SK-N-SH (cell line): ENCODE results near the gene HSD17B1. TPM values are rescaled to one million over a fixed set of nuclear protein-coding genes. Genes with fewer than 3 reads are reported as not detected.
A peak's percentile ranks its signal among the peaks of the same experiment; 100 is the strongest.

Source experiments
- CTCF ChIA-PET: fragments of 300-600, 350-600 bp; formaldehyde crosslinking; extraction: SDS; loops from one replicate; lab custom pipeline; 2021; lab: Yijun Ruan, JAX
- POLR2A ChIA-PET: fragments of 350-600 bp; sonication (Branson Sonifier 250); formaldehyde crosslinking; extraction: SDS; loops from one replicate; lab custom pipeline; 2020; ENCODE audit warnings: antibody characterized with exemption, inconsistent platforms; lab: Yijun Ruan, JAX
- DNase-seq: peaks from one replicate; pipeline ENCODE4 v3.0.0; 2012
- H2AFZ ChIP-seq: fragments of 200-600 bp; sonication (generic); 2 replicates; pipeline ENCODE4 v1.8.1; 2016; ENCODE audit warnings: antibody characterized with exemption, mild to moderate bottlenecking, low read depth
- H3F3A ChIP-seq: fragments of 200-600 bp; sonication (generic); replicated peaks from 2 replicates; pipeline ENCODE3; 2016; ENCODE audit warnings: antibody characterized with exemption, mild to moderate bottlenecking; ENCODE audit not compliant: insufficient read depth
- H3K27ac ChIP-seq, 2 experiments: fragments of 200-500 bp in 1 of 2; fragments of 200-600 bp in 1 of 2; sonication (Bioruptor generic) in 1 of 2; sonication (generic), shearing (Covaris generic) in 1 of 2; 2 replicates each; pipeline versions ENCODE4 v1.5.1 to v1.6.1; 2014 to 2016; ENCODE audit warnings: low read depth in 2 of 2, inconsistent platforms in 1 of 2, low read length in 1 of 2, mild to moderate bottlenecking in 1 of 2, mixed read lengths in 1 of 2
- H3K27me3 ChIP-seq: fragments of 200-600 bp; sonication (generic), shearing (Covaris generic); 2 replicates; pipeline ENCODE4 v1.6.1; 2016; ENCODE audit warnings: mixed run types; ENCODE audit not compliant: insufficient read depth
- H3K36me3 ChIP-seq, 2 experiments: fragments of 200-500 bp in 1 of 2; fragments of 200-600 bp in 1 of 2; sonication (Bioruptor generic) in 1 of 2; sonication (generic) in 1 of 2; replicated peaks in 1 of 2; 2 replicates each; pipeline versions ENCODE3 to v1.5.1; 2014 to 2016; ENCODE audit warnings: low read length in 1 of 2, mild to moderate bottlenecking in 1 of 2; ENCODE audit not compliant: insufficient read depth in 2 of 2, control insufficient read depth in 1 of 2
- H3K4me1 ChIP-seq, 2 experiments: fragments of 200-500 bp in 1 of 2; fragments of 200-600 bp in 1 of 2; sonication (Bioruptor generic) in 1 of 2; sonication (generic), shearing (Covaris generic) in 1 of 2; 2 replicates each; pipeline versions ENCODE4 v1.5.1 to v1.6.1; 2014 to 2016; ENCODE audit warnings: low read depth in 1 of 2, low read length in 1 of 2, mixed run types in 1 of 2; ENCODE audit not compliant: insufficient read depth in 2 of 2, control insufficient read depth in 1 of 2
- H3K4me2 ChIP-seq: fragments of 200-600 bp; sonication (generic), shearing (Covaris generic); 2 replicates; pipeline ENCODE4 v1.6.1; 2017; ENCODE audit warnings: mixed run types
- H3K4me3 ChIP-seq, 2 experiments: fragments of 200-500 bp in 1 of 2; fragments of 200-600 bp in 1 of 2; sonication (Bioruptor generic) in 1 of 2; sonication (generic), shearing (Covaris generic) in 1 of 2; 2 replicates each; pipeline versions ENCODE4 v1.5.1 to v1.8.1; 2014 to 2016; ENCODE audit warnings: low read depth in 2 of 2, inconsistent platforms in 1 of 2, low read length in 1 of 2, mild to moderate bottlenecking in 1 of 2, mixed read lengths in 1 of 2, moderate library complexity in 1 of 2
- H3K79me2 ChIP-seq: fragments of 200-600 bp; sonication (generic); 2 replicates; pipeline ENCODE4 v1.8.1; 2017; ENCODE audit warnings: mild to moderate bottlenecking; ENCODE audit not compliant: insufficient read depth
- H3K9ac ChIP-seq: fragments of 200-600 bp; sonication (generic); 2 replicates; pipeline ENCODE4 v1.6.1; 2017; ENCODE audit warnings: mixed run types
- H3K9me2 ChIP-seq: fragments of 200-600 bp; sonication (generic); 2 replicates; pipeline ENCODE4 v1.6.1; 2017; ENCODE audit warnings: mixed run types
- H3K9me3 ChIP-seq: fragments of 200-600 bp; sonication (generic); 2 replicates; pipeline ENCODE4 v1.6.1; 2017; ENCODE audit warnings: mixed run types, mild to moderate bottlenecking, moderate library complexity
- H4K20me1 ChIP-seq: fragments of 200-600 bp; sonication (generic); 2 replicates; pipeline ENCODE4 v1.6.1; 2017; ENCODE audit warnings: mild to moderate bottlenecking, mixed run types; ENCODE audit not compliant: insufficient read depth
- CHD2 ChIP-seq: fragments of 150-350 bp; IDR thresholded peaks from 2 replicates; pipeline ENCODE4 v1.6.1; 2018; ENCODE audit warnings: low read length; ENCODE audit not compliant: partially characterized antibody
- CTCF ChIP-seq: fragments of 200-600 bp; sonication (generic); IDR thresholded peaks from 2 replicates; pipeline ENCODE4 v1.6.1; 2017; ENCODE audit warnings: antibody characterized with exemption, mild to moderate bottlenecking, moderate library complexity
- ELF1 ChIP-seq: IDR thresholded peaks from 2 replicates; pipeline ENCODE4 v1.4.0; 2012
- FOXJ3 ChIP-seq: sonication (generic); formaldehyde crosslinking; IDR thresholded peaks from 2 replicates; pipeline ENCODE4 v1.5.1; 2020; ENCODE audit warnings: mild to moderate bottlenecking, missing genetic modification reagents
- FOXM1 ChIP-seq: IDR thresholded peaks from 2 replicates; pipeline ENCODE4 v1.4.0; 2012; ENCODE audit warnings: low read depth, mild to moderate bottlenecking
- GABPA ChIP-seq: IDR thresholded peaks from 2 replicates; pipeline ENCODE4 v1.4.0; 2012; ENCODE audit warnings: low read depth, mild to moderate bottlenecking
- GATA2 ChIP-seq: sonication (generic); formaldehyde crosslinking; IDR thresholded peaks from 2 replicates; pipeline ENCODE4 v1.5.0; 2020; ENCODE audit warnings: mild to moderate bottlenecking, missing genetic modification reagents
- JUND ChIP-seq: IDR thresholded peaks from 2 replicates; pipeline ENCODE4 v1.4.0; 2012
- MAX ChIP-seq: IDR thresholded peaks from 2 replicates; pipeline ENCODE4 v1.4.0; 2012; ENCODE audit warnings: low read depth
- MEF2A ChIP-seq: IDR thresholded peaks from 2 replicates; pipeline ENCODE4 v1.4.0; 2012; ENCODE audit warnings: low read depth, borderline replicate concordance
- MXI1 ChIP-seq: IDR thresholded peaks from 2 replicates; pipeline ENCODE4 v1.6.1; 2012; ENCODE audit warnings: mild to moderate bottlenecking, low read depth, low read length, improper control_type of control experiment
- NRF1 ChIP-seq: IDR thresholded peaks from 2 replicates; pipeline ENCODE4 v1.6.1; 2012; ENCODE audit warnings: low read depth, mild to moderate bottlenecking, low read length
- PBX3 ChIP-seq: IDR thresholded peaks from 2 replicates; pipeline ENCODE4; 2012
- POLR2AphosphoS5 ChIP-seq: IDR thresholded peaks from 2 replicates; pipeline ENCODE4 v1.6.1; 2012; ENCODE audit warnings: low read depth, low read length
- RCOR1 ChIP-seq: fragments of 150-350 bp; IDR thresholded peaks from 2 replicates; pipeline ENCODE4 v1.6.1; 2017; ENCODE audit warnings: antibody characterized with exemption, low read length
- REST ChIP-seq: IDR thresholded peaks from 2 replicates; pipeline ENCODE4 v1.6.1; 2012; ENCODE audit warnings: mild to moderate bottlenecking, low read depth, low read length, moderate library complexity
- RXRA ChIP-seq: IDR thresholded peaks from 2 replicates; pipeline ENCODE4 v1.4.0; 2012; ENCODE audit warnings: low read depth, mild to moderate bottlenecking, borderline replicate concordance
- TAF1 ChIP-seq: IDR thresholded peaks from 2 replicates; pipeline ENCODE4 v1.6.1; 2012; ENCODE audit warnings: low read depth, mild to moderate bottlenecking, low read length, moderate library complexity, borderline replicate concordance
- TCF12 ChIP-seq: IDR thresholded peaks from 2 replicates; pipeline ENCODE4 v1.4.0; 2012
- USF1 ChIP-seq: IDR thresholded peaks from 2 replicates; pipeline ENCODE4 v1.4.0; 2012; ENCODE audit warnings: low read depth, borderline replicate concordance
- USF2 ChIP-seq: fragments of 150-350 bp; IDR thresholded peaks from 2 replicates; pipeline ENCODE4 v1.6.1; 2017; ENCODE audit warnings: antibody characterized with exemption, low read length, low read depth, borderline replicate concordance
- ZBTB33 ChIP-seq: IDR thresholded peaks from 2 replicates; pipeline ENCODE4 v1.4.0; 2012; ENCODE audit warnings: low read depth, borderline replicate concordance
- WGBS: methylation state at CpG from one replicate; pipeline ENCODE4 v1.1.6; 2017; ENCODE audit warnings: low lambda C conversion rate; 5-methylcytosine and 5-hydroxymethylcytosine counted together
- polyA plus RNA-seq, 3 experiments: library from polyadenylated mRNA; depleted of rRNA; stranded (reverse); fragments of >200 nt; gene quantifications; 2 replicates each; pipeline ENCODE4 v1.2.3, GENCODE V29; 2012

HSD17B1 gene
- polyA plus RNA-seq, 1 of the 3 experiments (the other 2 are of a cell fraction) = 1.3 TPM

GRCh38 chr17:42566883-42567573 lies 14.3 kb downstream of the HSD17B1 start, which contains the start of gene MLX:
TSS of gene MLX (plus strand) at chr17:42567100. CDS start at chr17:42567125, 25 bp downstream.
- Histone ChIP-seq H3K4me1 (peaks cover 4 to 28% of the 10 kb centered on the region in 2 experiments; a peak in 3 of 4 replicates), H3K27ac (peak within 1 kb of the TSS; percentile 58 to 91), H3K79me2 (peaks cover 78% of the 10 kb centered on the region), H3F3A (peaks cover 39% of the 10 kb centered on the region), H3K36me3 (peaks cover 41 to 59% of the 10 kb centered on the region in 2 experiments), H3K4me3 (peak within 1 kb of the TSS; percentile 76 to 92), H3K9ac (peak within 1 kb of the TSS; percentile 80), H3K9me2 (no peaks in the 10 kb centered on the region), H2AFZ (peak within 1 kb of the TSS; percentile 78), H3K9me3 (no peaks in the 10 kb centered on the region), H4K20me1 (no peaks in the 10 kb centered on the region), H3K27me3 (no peaks in the 10 kb centered on the region), H3K4me2 (peak within 1 kb of the TSS; percentile 98)
- POLR2A ChIA-PET = interaction anchor here (0.8 to 1.3 kb wide), 4 partner anchors 10 to 31 kb away, joined by 3 to 7 read pairs (median 4); partner anchors contain the start of gene PSMC3IP
- CTCF ChIA-PET = interaction anchor here (0.7 to 8.3 kb wide), 4 partner anchors 12 to 112 kb away, joined by 3 to 51 read pairs (median 25); partner anchors contain the start of gene PSMC3IP
- DNase-seq = peak; percentile 100
- WGBS = 1% methylated on average over 16 of the region's 72 CpGs
- TF ChIP-seq RCOR1 (no peak), MAX (peak; percentile 70; the same call in 1 of the 2 replicates), RXRA (no peak), ELF1 (peak; percentile 51), JUND (no peak), FOXJ3 (CRISPR knock-in tag) (no peak), CHD2 (no peak), TAF1 (peak; percentile 65; the same call in 1 of the 2 replicates), GABPA (peak; percentile 72), GATA2 (CRISPR knock-in tag) (no peak), FOXM1 (no peak), MXI1 (peak; percentile 87), REST (no peak), ZBTB33 (0 out of 2 replicates have a peak, but pooled peaks have one; percentile 14), PBX3 (no peak; the same call in 1 of the 2 replicates), MEF2A (no peak), POLR2AphosphoS5 (peak; percentile 74), CTCF (no peak; the same call in 1 of the 2 replicates), TCF12 (no peak), USF2 (peak; percentile 89), NRF1 (peak; percentile 86), USF1 (peak; percentile 99)
